Stimulated activated CD4-positive, alpha-beta T cell treated with anti-CD3 and anti-CD28 coated beads, TNF-alpha, amount 100 ng/mL, for 4 hours (primary cell): Measurements from ENCODE around the gene PLEKHG5.

Experiments
- DNase-seq, 3 experiments: peaks; one replicate each; pipeline ENCODE4 v3.0.0-alpha.2; 2020; ENCODE audit warnings: low read depth in 3 of 3

Gene PLEKHG5

GRCh38 chr1:6426277-6426971 lies 65.0 kb downstream of the PLEKHG5 start:
- no peak for DNase-seq

GRCh38 chr1:6425658-6426057 lies 65.8 kb downstream of the PLEKHG5 start:
- no peak for DNase-seq

GRCh38 chr1:6424619-6425593 lies 66.6 kb downstream of the PLEKHG5 start, which contains the start of gene ESPN:
Gene ESPN (plus strand): TSS chr1:6424776. CDS start chr1:6424956, 180 bp downstream.
- no peak for DNase-seq

- DNase-seq: no peak
These were observed 67.4 kb downstream of the PLEKHG5 start for GRCh38 chr1:6424000-6424565.

GRCh38 chr1:6423321-6423999 lies 68.0 kb downstream of the PLEKHG5 start:
- DNase-seq: peak in 2 of 3 experiments; percentile 60 to 64

GRCh38 chr1:6421266-6421665 lies 70.2 kb downstream of the PLEKHG5 start:
- no peak for DNase-seq

GRCh38 chr1:6420454-6421042 lies 70.9 kb downstream of the PLEKHG5 start:
- no peak for DNase-seq

- DNase-seq: no peak
These were observed 71.5 kb downstream of the PLEKHG5 start, which contains the start of gene HES2 for GRCh38 chr1:6419804-6420453. Gene HES2 (minus strand): TSS chr1:6419919. CDS start chr1:6419820, 99 bp downstream.

GRCh38 chr1:6419397-6419803 lies 72.1 kb downstream of the PLEKHG5 start:
- DNase-seq: no peak

- DNase-seq: no peak
These were observed 72.6 kb downstream of the PLEKHG5 start for GRCh38 chr1:6418668-6419396.

- no peak for DNase-seq
These were observed 73.4 kb downstream of the PLEKHG5 start for GRCh38 chr1:6417961-6418667.
